Stimulated activated CD8-positive, alpha-beta memory T cell treated with anti-CD3 and anti-CD28 coated beads, Interleukin-4, amount 100 ng/mL, for 24 hours (primary cell): ENCODE results near the gene BAG5.
"Not testable (repeated sequence)": the region's sequence is repeated elsewhere in the genome, so short reads cannot be mapped to it uniquely, and the experiment has no call there.

Experiments used
- DNase-seq: peaks from one replicate; pipeline ENCODE4 v3.0.0-alpha.2; 2020; ENCODE audit warnings: low read depth

Gene BAG5

DNA sequence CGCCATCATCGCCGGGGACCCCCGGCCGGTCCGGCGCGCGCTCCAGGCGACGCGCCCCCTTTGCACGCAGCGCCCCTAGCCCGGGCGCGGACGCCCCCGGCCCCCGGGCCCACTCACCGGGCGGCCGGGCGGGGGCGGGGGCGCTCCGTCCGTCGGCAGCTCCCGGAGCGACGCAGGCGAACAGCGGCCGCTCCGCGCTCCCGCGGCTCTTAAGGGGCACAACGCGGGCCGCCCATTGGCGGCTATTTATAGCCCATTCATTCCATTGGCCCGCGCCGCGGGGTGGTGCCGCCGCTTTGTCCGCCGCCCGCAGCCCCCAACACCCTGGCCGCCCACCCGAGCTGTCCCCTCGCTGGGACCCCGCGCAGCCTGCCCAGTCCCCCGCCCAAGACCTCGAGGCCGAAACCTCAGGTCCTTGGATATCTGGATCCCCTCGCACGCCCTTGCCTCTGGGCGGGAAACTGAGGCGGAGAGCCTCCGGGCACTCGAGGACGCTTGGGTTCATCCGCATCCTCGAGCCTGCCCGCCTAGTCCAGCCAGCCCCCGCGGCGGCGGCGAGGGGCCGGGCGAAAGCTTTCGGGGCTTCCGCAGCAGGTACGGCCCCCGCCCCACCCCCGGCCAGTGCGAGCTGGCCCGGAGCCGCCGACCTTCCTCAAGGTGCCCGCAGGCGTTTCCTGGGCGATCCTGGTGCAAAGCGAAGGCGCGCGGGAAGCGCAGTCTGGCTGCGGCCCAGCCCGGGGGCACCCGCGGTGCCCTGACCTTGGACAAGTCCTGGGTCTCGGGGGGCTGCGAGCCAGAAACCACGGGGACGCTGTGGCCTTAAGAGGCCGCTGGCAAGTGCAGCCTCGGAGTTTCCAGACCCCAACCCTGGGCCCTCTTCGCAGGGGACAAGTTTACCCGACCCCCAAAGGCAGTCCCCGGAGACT lies 39.5 kb downstream of the BAG5 start, which contains the start of gene CKB:
CKB (minus strand) TSS at position 182 of the 926 bp plus-strand sequence. CDS start 337 bp downstream, outside the sequence.
- no peak for DNase-seq

DNA sequence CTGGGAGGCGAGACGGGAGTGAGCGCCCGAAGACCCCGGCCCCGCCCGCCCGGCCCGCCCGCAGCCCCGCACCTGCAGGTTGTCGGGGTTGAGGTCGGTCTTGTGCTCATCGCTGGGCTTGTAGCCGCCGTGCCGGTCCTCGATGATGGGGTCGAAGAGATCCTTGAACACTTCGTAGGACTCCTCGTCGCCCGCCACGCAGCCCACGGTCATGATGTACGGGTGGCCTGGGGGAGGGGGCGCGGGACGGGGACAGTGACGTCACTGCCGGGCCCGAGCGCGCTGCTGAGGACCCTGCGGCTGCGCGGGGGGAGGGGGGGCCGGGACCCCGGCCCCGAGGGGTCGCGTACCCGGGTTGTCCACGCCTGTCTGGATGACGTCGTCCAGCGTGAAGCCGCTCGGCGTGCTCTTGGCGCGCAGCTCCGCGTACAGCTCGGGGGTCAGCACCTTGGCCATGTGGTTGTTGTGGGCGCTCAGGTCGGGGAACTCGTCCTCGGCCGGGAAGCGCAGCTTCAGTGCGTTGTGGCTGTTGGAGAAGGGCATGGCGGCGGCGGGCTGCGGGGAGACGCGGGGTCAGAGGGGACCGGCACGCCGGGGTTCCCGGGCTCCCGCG lies 40.4 kb downstream of the BAG5 start:
- DNase-seq = no peak

DNA sequence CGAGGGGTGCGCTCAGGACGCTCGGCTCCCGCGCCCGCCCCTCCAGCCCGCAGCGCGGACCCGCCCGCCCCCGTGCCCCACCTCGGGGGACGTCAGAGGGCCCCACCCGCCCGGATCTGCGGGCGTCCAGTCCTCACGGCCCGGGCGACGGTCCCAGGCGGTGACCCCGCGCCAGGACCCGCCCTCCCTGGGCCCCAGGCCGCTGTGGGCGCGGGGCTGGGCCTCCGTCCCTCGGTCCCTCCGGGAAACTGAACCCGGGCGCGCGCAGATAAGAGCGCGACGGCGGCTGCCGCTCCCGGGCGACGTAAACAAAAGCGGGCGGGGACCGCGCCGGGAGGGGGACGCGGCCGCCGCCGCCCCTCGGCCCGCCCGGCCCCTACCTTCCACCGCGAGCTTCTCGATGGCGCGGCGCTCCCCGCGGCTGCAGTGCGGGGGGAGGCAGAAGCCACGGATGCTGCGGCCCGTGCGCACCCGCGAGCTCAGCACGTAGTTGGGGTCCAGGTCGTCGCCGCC lies 41.0 kb downstream of the BAG5 start:
- DNase-seq = no peak

DNA sequence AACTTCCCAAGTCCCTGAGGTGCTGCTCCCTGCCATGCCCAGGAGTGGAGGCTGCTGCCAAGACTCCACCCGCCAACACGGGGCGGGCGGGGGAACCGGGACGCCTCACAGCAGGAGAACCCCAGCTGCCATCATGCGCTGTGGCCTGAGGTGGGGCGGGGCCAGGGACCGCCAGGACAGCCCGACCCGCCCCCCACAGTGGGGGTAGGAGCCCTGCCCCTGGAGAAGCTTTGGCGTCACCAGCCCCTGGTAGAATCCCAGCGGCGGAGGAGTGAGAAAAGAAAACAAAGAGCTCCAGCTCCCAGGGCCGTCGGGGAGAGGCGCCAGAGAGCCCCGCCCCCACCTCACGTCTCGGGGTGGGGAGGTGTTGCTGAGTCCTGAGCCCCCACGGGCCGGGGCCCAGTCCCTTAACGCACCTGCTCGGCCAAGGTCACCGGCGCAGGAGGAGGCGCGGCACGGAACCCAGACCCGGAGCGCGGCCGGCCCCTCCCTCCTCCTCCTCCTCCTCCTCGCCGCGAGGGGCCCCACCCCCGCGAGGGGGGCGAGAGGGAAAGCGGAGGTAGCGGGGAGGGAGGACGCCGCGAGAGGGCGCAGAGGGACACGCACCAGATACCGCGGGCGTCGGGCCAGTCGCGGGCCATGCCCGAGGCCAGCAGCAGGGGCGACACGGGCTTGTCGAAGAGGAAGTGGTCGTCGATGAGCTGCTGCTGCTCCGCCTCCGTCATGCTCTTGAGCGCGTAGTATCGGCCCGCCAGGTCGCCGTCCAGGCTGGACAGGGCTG lies 41.6 kb downstream of the BAG5 start:
- DNase-seq = peak; percentile 30

DNA sequence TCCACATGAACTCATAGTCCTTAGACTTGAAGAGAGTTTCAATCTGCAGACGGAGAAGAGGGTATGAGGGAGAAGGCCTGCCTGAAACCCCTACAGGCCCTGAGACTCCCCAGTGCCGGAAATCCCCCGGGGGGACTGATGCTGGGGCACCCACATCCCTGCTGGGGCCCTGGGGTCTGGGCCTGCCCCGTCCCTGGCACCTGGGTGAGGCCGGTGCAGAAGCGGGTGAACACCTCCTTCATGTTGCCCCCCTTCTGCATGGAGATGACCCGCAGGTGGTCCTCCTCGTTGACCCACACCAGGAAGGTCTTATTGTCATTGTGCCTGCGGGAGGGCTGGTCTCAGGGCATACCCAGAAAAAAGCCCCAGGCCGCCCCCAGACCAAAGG lies 42.2 kb downstream of the BAG5 start:
- no peak for DNase-seq

DNA sequence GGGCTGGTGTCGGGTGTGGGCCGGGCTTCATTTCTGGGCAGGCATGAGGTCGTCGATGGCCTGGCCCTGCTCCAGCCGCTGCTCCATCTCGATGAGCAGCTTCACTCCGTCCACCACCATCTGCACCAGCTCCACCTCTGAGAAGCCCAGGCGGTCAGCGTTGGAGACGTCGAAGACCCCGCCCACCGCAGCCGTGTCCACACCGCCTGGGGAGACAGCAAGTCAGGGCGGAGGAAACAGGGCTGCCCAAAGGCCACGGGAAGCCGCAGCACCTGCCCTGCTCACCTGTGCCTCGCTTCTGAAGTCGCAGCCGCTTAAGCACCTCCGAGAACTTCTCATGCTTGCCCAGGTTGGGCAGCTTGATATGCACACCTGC lies 42.6 kb downstream of the BAG5 start:
- no peak for DNase-seq

DNA sequence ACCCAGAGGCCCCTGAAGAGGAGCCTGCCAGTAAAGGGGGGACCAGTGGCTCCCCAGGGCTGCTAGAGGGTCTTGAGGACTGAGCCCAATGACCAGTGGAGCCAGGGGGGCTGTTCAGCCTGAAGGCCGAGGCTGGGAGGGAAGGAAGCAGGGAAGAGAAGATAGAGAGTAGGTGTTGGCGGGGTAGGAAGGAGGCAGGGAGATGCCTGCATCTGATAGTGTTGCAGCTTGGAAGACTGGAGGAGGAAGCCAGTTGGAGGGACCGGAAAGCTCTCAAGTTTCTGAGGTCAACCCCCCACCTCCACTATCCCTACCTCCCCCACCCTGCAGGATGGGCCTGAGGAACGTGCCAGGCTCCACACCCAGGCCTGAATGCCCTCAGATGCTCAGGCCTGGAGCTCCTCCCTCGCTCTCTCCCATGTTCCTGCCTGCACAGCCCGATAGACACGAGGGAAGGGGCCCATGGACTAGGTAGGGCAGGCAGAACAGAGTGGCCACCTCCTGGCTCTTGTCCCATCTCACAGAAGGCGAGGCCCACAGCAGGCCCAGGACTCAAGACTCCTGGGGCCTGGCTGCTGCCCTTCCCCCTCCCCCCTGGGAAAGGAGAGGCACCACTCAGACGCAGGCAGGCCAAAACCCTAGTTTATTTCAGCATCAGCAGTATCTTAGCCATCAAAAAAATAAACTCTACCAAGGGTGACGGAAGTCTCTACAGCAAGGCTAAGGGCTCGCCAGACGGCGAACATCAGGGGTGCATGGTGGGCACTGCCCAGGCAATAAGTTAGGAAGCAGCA lies 43.2 kb downstream of the BAG5 start:
- DNase-seq = no peak

DNA sequence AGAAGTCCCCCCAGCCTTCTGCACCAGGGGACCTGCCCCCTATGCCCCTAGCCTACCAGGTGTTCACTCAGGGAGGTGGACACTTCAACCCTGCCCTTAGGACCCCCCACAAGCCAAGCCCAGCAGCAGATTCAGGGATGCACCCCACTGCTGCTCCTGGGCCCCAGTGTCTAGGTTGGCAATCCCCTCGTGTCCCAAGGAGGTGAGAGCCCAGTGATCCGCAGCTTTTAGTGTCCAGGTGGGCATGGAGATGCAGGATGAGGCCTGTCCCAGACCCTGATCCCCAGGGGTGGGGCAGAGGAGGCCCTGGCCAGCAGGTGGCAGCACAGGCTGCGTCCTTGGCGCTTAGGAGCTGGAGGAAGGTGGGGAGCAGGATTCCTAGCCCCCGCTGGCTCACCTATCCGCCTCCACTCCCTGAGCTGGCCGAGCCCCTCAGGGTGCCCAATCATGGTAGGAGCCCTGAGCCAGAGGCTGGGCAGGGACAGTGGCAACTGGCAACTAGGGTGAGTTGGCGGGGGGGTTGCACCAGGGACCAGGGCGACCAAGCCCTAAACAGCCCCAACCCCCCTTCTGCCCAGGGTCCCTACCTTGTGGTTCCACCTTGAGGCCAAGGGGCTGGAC lies 43.9 kb downstream of the BAG5 start:
- DNase-seq = peak; percentile 42

DNA sequence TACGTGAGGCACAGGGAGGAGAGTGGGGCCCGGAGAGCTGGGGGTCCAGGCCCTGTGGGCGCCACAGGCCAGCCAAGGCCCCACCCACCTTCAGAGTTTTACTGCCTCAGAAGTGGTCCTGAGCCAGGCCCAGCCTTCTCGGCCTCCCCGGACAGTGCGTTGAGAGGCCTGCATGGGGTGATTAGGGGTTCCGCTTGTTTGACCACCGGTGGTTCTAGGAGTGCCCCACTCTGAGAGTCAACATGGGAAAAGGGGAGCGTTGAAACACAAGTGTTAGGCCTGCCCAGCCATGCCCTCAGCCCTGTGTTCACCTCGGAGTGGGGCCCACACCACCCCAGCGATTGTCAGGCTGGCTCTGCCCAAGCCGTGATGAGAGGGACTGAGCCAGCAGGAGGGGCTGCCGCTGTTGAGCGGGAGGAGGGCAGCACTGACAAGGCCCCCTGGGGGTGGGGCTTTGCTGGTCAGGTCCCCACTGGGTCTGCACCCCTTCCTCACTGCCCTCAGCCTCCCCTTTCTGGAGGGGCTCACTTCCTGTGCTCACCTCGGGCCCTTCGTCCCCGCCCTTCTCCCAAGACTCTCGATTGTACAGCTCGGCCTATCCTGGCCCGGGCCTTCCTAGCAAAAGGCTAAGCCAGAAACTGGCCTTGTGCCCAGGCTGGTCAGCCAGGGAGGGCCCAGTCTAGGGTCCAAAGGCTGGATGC lies 44.6 kb downstream of the BAG5 start:
- no peak for DNase-seq

DNA sequence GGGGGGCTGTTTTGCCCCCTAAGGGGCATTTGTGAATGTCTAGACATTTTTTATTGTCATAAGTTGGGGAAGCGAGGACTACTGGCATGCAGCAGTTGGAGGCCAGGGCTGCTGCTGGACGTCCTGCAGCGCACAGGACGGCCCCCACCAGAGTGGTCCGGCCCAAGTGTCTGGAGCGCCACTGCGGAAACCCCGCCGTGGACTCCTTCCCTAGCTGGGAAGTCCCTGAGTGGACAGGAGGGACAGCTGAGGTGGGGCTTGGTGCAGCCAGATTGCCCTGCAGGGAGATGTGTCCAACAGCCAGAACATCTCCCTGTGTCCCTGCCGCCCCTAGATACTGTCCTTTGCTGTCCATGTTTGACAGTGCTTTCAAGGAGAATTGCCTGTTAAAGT lies 45.3 kb downstream of the BAG5 start:
- DNase-seq = no peak

DNA sequence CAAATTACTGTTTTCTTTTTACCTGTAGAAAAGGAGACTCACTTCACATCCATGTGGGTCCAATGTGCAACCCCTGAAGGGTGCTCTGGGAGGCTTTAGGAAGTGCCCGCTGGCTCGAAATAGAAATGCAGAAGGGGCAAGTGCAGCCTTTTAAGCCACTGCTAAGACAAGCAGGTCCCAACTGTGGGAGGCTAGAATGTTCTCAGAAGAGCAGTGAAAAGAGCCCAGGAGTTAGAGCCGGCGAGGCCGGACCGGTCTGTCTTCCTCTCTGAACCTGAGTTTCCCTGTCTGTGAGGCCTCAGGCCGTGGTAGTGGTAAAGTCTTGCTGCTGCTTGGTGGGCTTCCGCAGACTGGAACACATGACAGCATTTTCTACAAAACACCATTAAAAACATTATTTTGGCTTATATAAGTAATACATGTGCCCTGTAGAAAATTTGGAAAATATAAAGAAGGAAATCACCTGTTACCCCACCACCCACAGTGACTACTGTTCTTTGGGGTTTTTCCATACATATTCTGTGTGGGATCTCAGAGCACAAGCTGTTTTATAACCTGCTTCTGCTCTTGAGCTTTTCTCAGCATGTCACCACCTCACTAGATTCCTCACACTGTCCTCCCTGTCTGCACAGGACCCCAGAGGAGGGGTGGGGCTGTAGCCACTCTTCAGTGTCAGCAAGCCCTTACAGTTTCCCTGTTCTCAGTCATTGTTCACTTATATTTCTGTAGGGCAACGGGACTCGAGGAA lies 45.9 kb downstream of the BAG5 start:
- no peak for DNase-seq

DNA sequence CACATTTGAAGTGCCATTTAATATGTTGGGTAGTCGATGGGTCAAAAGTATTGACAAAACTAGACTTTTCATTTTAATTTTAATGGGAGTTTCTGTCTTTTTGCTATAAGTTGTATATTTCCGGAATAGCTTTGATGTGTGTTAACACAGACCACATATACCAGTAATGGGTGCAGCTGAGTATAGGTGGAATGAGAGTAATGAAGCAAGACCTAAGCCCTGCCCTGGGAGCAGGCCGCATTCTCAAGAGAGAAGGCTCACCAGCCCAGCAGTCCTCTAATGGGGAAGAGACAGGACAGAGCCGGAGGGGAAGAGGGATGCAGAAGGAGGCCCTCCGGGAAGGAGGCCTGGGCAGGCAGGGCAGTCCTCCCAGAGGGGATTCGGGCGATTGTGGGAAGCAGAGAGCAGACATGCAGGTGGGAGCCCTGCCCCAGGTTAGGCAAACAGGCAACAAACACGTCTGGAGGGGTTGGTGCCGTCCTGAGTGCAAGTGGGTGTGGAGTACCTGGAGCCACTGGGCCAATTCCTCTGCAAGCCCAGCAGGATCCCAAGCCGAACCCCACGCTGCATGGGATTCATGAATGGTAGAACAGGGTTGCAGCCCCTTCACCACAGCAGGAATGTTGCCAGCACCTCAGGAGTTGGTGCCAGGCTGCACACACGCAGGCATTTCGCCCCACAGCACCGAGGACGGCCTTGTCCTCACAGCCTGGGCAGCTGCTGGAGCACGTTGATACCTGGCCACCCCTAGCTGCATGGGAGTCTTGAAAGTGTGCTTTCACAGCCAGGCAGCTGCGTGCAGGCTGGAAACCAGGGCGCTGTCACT lies 47.6 kb downstream of the BAG5 start:
- no peak for DNase-seq

DNA sequence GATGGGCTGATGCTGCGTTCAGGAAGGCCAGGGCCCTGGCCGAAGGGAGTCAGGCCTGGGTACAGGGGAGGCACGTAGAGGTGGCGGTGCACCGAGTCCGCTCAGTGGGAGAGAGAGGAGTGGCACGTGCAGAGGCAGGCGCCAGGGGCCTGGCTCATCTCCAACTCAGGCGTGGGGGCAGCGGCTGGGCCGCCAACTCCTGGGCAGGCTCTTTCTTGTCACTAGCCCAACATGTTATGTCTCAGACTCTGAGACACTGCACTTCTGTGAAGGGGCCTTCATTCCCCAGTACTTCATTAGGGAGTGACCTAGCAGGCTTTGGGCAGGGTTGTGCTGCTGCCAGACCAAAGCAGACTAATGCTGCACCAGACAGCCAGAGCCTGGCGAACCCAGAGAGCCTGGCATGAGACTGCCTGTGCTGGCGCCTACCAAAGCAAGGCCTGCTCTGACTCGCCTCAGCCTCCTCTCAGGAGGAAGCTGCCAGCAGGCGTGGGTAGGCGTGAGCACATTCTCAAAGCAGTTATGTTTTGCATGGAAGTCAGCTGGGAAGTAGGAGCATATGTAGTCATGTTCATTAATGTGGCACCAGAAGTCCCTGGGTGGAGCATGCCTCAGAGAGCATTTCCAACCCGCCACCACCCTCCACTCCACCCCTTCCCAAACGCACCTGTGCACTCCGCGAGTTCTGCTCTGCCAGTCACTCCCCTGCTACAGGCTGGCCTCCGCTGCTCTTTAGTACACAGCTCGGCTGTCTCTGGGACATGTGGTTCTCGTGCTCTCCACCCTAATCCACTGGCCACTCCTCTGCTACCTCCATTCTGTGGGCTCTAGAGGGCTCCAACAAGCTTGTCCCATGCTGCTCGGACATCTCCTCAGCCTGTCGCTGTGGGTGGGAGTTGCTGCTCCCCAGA lies 49.5 kb downstream of the BAG5 start:
- DNase-seq = no peak

DNA sequence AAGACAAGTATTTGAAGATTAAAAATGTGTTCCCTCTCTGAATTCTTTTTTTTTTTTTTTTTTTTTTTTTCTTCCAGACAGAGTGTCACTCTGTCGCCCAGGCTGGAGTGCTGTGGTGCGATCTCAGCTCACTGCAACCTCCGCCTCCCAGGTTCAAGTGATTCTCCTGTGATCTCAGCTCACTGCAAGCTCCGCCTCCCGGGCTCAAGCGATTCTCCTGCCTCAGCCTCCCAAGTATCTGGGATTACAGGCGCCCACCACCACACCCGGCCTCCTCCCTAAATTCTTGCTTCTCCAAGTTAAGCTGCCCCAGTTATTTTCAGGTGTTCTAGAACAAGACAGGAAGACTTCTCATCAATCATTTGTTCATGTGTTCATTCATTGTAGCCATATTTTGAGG lies 50.3 kb downstream of the BAG5 start:
- DNase-seq = not testable (repeated sequence)

DNA sequence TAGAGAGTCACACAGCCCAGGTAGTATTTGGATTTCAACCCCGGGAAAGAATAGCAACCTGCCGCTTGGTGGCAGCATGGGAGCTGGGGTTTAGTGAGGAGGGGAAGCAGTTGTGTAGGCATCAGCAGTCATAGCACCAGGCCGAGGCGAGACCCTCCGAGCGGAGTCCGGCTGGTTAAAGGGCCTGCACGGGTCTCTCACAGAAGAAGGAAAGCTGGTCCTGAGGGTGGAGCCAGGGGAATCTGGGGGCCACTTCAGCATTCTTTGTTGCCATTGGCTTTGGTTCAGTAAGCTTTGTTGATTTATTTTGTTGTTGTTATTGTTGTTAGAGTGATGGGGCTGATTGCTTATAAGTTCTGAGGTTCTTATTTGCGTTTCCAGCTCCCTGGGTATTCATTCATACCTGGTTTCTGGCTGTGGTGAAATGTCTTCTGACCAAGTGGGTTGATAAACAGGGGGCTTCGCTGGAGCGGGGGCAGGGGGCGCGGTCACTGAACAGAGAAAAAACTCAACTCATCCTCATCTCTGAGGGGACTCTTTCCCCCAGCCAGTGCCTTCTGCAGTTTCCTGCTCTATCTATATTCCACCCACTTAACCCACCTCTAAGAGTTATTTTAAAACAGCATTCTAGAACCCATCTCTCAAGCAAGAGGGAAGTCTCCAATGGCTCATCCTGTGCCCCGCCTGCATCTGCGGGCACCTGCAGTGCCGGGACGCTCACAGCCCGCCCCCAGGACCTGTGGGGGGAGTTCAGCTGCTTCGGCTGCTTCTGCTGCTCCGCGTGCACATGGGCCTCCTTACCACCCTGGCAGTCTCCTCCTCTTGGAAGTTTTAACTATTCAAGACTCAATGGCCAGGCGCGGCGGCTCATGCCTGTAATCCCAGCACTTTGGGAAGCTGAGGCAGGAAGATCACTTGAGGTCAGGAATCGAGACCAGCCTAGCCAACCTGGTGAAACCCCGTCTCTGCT lies 51.4 kb downstream of the BAG5 start:
- DNase-seq = no peak

DNA sequence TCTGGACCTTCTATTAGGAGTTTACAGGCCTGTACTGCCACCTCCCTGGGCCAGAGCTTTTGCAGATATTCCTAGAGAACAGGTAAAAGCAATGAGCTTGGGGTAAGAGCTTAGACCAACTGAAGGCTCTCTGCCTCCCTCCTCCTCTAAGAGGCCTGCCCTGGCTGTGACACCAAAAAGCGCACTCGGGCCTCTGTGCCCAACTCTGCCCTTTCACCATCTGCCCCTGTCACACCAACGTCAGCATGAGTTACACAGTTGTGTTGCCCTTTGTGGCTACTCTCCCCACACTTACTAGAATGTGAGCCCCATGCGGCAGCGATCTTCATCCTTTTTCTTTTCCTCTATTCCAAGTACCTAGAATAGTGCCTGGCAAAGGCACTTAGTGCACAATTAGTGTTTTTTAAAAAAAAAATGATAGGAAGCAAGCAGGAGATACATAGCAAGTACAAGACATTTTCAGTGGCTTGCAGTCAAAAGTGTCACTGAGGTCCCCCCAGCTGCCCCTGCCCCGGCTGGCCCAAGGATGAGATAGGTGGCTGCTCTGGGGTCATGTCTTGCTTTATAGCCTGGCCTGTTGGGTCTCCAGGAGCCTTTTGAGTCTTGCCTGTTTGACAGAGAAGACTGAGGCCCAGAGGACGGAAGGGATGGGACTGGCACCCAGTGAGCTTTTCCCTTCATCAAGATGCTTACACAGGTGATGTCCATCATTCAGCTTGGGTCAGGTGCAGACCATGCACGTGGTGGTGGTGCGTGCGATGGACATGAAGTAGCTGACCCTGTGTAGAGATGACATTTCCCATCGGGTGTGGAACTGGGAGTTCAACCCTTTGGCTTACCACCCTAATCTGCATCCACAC lies 52.4 kb downstream of the BAG5 start:
- no peak for DNase-seq
